Measurements from ENCODE around the gene WIPF2. TPM values are rescaled to one million over a fixed set of nuclear protein-coding genes. Genes with fewer than 3 reads are reported as not detected.
"Not testable (repeated sequence)": the region's sequence is repeated elsewhere in the genome, so short reads cannot be mapped to it uniquely, and the experiment has no call there.

WIPF2 gene
- total RNA-seq, 1 experiment from 2014 or later, result 9.7 TPM

DNA sequence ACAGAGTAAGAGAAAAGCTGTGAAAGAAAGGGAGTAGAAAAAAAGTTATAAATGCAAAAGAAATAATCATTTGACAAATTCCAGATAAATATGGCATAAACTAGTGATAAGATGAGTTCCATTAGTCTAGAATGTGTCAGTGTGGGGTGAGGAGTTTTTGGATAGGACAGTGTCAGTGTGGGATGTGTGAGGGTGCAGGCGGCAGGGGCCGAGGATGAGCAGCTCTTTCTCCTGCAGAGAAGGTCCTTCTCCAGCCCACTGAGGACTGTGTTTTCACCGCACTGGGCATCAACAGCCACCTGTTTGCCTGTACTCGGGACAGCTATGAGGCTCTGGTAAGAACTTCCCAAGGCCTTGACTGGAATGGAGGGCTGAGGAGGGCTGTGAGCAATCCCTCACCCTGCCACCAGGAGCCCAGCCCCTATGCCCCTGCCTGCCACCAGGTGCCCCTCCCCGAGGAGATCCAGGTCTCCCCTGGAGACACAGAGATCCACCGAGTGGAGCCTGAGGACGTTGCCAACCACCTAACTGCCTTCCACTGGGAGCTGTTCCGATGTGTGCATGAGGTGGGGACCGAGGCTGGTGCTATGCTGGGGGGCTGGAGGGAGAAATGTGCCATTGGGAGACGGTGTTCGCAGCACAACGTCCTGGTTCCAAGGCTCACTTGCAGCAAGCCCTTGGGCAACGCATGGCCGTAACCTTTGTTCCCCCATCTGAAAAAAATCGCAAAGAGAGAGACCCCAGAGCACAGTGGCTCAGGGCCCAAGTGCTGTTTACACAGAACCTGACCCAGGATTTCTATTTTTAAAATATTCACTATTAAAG is 28.7 kb upstream of the WIPF2 start:
- DNase-seq (ENCODE audit: low spot score), result peak; percentile 41
- in situ Hi-C loops (cut with HindIII; ENCODE audit: low sequenced_read_pairs), result no loop called here

DNA sequence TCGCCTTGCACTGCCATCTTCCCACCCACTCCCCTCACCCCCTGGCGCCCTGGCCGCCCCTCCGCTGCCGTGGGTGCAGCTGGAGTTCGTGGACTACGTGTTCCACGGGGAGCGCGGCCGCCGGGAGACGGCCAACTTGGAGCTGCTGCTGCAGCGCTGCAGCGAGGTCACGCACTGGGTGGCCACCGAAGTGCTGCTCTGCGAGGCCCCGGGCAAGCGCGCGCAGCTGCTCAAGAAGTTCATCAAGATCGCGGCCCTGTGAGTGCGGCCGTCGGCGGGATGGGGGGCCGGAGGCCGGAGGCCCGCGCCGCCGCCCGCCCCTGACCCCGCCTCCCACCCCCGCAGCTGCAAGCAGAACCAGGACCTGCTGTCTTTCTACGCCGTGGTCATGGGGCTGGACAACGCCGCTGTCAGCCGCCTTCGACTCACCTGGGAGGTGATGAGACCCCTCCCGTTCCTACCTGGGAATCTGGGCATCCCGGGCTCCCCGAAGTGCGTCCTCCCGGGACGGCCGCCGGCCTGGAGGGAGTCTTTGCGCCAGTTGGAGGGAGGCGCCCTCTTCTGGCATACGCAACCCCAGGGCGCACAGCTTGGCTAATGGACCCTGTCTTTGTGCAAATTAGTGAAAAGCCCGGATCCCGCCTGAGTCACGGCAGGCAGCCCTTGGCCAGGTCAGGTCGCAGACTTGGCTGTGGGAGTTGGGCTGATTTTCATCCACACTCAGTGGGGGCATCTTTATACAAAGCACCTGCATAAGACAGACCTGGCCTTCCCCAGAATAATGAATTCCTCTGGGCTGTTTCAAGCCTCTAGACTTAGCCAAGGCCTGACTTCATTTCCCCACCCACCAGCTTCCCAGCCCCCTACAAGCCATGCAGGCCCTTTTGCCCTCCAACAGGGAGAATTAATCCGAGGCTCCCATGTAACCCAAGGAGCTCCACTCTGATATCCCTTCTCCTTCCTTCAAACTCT is 27.6 kb upstream of the WIPF2 start:
- DNase-seq (ENCODE audit: low spot score), result peak; percentile 81
- in situ Hi-C loops (cut with HindIII; ENCODE audit: low sequenced_read_pairs), result no loop called here

GRCh38 chr17:40192961-40193360 is 26.1 kb upstream of the WIPF2 start:
- DNase-seq (ENCODE audit: low spot score), result no peak
- in situ Hi-C loops (cut with HindIII; ENCODE audit: low sequenced_read_pairs), result no loop called here

- no peak for DNase-seq (ENCODE audit: low spot score)
- in situ Hi-C loops (cut with HindIII; ENCODE audit: low sequenced_read_pairs), result no loop called here
These were observed 24.3 kb upstream of the WIPF2 start for GRCh38 chr17:40194821-40195220.

DNA sequence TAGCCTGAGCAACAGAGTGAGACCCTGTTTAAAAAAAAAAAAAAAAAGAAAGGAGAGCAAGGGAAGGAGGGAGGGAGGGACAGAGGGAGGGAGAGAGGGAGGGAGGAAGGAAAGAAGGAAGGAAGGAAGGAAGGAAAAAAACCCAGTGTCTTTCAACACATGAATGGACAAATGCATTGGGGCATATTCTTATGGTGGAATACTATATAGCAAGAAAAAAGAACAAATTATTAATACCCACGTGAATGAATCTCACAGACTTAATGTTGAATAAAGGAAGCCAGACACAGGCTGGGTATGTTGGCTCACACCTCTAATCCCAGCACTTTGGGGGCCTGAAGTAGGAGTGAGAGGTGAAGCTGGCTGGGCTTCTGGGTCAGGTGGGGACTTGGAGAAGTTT is 21.6 kb upstream of the WIPF2 start:
- in situ Hi-C loops (cut with HindIII; ENCODE audit: low sequenced_read_pairs), result no loop called here
- no peak for DNase-seq (ENCODE audit: low spot score)

GRCh38 chr17:40197965-40198456 is 21.1 kb upstream of the WIPF2 start:
- not testable (repeated sequence) for DNase-seq (ENCODE audit: low spot score)

DNA sequence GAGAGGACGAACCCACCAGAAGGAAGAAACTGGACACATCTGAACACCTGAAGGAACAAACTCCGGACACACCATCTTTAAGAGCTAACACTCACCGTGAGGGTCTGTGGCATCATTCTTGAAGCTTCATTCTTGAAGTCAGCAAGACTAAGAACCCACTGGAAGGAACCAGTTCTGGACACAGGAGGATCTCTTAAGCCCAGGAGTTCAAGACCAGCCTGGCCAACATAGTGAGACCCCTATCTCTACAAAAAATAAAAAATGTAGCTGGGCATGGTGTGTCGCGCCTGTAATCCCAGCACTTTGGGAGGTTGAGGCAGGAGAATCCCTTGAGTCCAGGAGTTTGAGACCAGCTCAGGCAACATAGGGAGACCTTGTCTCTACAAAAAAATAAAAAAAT is 20.5 kb upstream of the WIPF2 start:
- in situ Hi-C loops (cut with HindIII; ENCODE audit: low sequenced_read_pairs), result no loop called here
- DNase-seq (ENCODE audit: low spot score), result no peak

More at GRCh38 chr17:40197965-40198456, 21.1 kb upstream of the WIPF2 start:
- in situ Hi-C loops (cut with HindIII; ENCODE audit: low sequenced_read_pairs), result not testable (repeated sequence)

DNA sequence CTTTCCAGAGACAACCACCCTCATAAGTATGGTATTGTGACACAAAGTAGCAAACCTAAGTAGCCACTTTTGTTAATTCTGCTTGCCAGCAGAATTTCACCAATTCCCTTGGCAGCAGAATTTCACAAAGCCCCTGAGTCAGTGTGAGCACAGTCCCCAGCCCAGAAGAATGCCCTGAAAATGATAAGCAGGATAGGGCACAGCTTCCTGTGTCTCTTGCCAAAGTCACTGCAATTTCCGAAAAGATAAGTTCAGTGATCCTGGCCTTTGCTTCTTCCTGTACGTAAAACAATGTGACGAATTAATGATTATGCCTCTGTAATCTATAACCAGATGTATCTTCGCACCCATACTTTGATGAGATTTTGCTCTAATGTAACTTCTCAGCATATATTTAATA is 16.0 kb upstream of the WIPF2 start:
- DNase-seq (ENCODE audit: low spot score), result no peak
- in situ Hi-C loops (cut with HindIII; ENCODE audit: low sequenced_read_pairs), result no loop called here

GRCh38 chr17:40206193-40206592 is 12.9 kb upstream of the WIPF2 start:
- in situ Hi-C loops (cut with HindIII; ENCODE audit: low sequenced_read_pairs); DNase-seq (ENCODE audit: low spot score): not testable (repeated sequence)

GRCh38 chr17:40209404-40210093 is 9.6 kb upstream of the WIPF2 start:
- in situ Hi-C loops (cut with HindIII; ENCODE audit: low sequenced_read_pairs), result no loop called here
- DNase-seq (ENCODE audit: low spot score), result no peak

- DNase-seq (ENCODE audit: low spot score); in situ Hi-C loops (cut with HindIII; ENCODE audit: low sequenced_read_pairs): not testable (repeated sequence)
These were observed 5.2 kb upstream of the WIPF2 start for GRCh38 chr17:40213914-40214313.

GRCh38 chr17:40218006-40218739 is 931 bp upstream of the WIPF2 start:
- no peak for DNase-seq (ENCODE audit: low spot score)
- in situ Hi-C loops (cut with HindIII; ENCODE audit: low sequenced_read_pairs), result no loop called here

- in situ Hi-C loops (cut with HindIII; ENCODE audit: low sequenced_read_pairs), result no loop called here
- peak; percentile 68 for DNase-seq (ENCODE audit: low spot score)
These were observed 662 bp downstream of the WIPF2 start for GRCh38 chr17:40219594-40220338.

DNA sequence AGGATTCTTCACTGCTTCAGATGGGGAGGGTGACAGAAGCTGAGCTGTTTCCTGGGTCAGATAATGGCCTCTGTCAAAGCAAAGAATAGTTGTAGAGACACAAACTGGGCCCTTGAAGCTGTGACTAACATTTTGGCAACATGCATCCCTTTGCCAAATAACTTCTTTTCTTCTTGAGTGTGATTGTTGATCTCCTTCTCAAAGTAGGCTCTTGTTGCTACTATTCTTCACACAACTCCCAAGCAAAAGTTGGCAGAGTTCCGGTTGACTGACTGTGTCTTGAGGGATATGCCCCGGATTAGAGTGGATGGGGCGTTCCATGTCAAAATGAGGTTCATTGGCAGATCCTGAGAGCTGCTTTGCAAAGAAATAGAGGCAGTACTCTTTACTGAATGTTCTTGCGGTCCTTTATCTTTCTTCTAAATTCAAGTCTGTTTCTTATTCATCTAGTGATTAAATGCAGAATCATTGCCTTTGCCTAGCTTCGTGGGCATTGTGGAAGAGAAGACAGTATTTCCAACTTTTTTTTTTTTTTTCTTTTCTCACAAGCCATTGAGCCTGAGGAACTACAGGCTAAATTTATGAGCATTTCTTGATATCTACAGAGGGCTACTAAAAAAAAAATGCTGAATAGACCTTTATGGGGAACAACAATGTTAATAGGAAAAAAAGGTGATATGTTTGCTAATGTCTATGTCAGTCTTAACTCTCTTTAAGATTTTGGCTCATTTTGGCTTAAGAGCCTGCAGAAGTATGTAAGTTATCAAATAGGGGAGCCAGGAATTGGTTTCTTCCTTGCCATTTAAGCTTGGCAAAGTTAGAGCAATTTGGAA is 5.8 kb downstream of the WIPF2 start:
- DNase-seq (ENCODE audit: low spot score), result peak; percentile 57
- in situ Hi-C loops (cut with HindIII; ENCODE audit: low sequenced_read_pairs), result no loop called here

DNA sequence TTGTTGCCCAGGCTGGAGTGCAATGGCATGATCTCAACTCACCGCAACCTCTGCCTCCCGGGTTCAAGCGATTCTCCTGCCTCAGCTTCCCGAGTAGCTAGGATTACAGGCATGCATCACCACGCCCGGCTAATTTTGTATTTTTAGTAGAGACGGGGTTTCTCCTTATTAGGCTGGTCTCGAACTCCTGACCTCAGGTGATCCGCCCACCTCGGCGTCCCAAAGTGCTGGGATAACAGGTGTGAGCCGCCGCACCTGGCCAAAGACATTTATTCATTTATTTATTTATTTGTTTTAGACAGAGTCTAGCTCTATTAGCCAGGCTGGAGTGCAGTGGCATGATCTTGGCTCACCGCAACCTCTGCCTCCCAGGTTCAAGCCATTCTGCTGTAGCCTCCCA is 10.0 kb downstream of the WIPF2 start:
- in situ Hi-C loops (cut with HindIII; ENCODE audit: low sequenced_read_pairs); DNase-seq (ENCODE audit: low spot score): not testable (repeated sequence)

DNA sequence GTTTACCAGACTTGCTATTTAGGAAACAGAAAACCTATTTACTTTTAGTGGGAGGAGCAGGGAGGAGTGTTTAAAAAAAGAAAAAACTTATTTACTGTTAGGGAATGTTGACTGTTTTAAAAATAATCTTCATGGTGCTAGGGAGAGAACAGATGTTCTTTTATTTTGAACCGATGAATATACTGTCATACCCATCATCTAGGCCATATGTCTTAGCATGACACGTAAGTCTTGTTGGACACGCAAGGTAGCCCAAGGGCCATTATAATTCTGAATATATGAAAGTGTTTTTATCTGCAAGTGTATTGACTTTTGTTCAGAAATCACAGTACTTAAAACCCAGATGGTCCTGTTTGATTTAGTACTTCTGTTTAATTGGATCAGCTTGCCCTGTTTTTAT is 11.6 kb downstream of the WIPF2 start:
- in situ Hi-C loops (cut with HindIII; ENCODE audit: low sequenced_read_pairs), result no loop called here
- no peak for DNase-seq (ENCODE audit: low spot score)

DNA sequence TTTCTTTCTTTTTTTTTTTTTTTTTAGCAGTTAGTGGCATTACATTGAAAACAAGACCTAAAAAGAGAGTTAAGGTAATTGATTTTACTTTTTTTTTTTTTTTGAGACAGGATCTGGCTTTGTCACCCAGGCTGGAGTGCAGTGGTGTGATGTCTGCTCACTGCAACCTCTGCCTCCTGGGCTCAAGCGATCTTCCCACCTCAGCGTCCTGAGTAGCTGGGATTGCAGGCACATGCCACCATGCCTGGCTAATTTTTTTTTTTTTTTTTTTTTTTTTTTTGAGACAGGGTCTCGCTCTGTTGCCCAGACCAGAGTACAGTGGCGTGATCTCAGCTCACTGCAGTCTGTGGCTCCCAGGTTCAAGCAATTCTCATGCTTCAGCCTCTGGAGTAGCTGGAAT is 12.8 kb downstream of the WIPF2 start:
- in situ Hi-C loops (cut with HindIII; ENCODE audit: low sequenced_read_pairs); DNase-seq (ENCODE audit: low spot score): not testable (repeated sequence)
